Measurements from ENCODE around the gene PRKCA. TPM values are rescaled to one million over a fixed set of nuclear protein-coding genes. Genes with fewer than 3 reads are reported as not detected.
"Not testable (repeated sequence)": the region's sequence is repeated elsewhere in the genome, so short reads cannot be mapped to it uniquely, and the experiment has no call there.

Gene PRKCA
- total RNA-seq (2014; rRNA removed) (22.6 and 28.2 TPM in 2 replicates), Bru-seq, nascent RNA (percentile 84 among the genes with signal in this experiment), BruChase-seq, experiment 1, labeled RNA remaining after a 6-hour chase (percentile 80 among the genes with signal in this experiment), BruChase-seq, experiment 2, labeled RNA remaining after a 2-hour chase (percentile 84 among the genes with signal in this experiment)
- long read RNA-seq, partial matches to known transcripts = 6 of 58 reads
- long read RNA-seq, other reads (novel, unspliced or antisense) = 52 of 58 reads

- peak; percentile 87 for DNase-seq
These were observed at the start of gene PRKCA for GRCh38 chr17:66301864-66302741. Gene PRKCA, plus strand, starts transcription at chr17:66302613.

GRCh38 chr17:66253458-66253857 lies 49.0 kb upstream of the PRKCA start:
- H3K9me3 ChIP-seq (ENCODE audit: low read length); CTCF ChIA-PET; H2AFZ ChIP-seq (ENCODE audit: low read length); DNase-seq; H3K79me2 ChIP-seq (ENCODE audit: low read length); H3K27ac ChIP-seq (ENCODE audit: low read length); H3K4me3 ChIP-seq (ENCODE audit: low read length); H4K20me1 ChIP-seq (ENCODE audit: low read length); H3K9me2 ChIP-seq (replicated peaks; ENCODE audit: low read length); H3K9ac ChIP-seq (ENCODE audit: low read length); H3F3A ChIP-seq (ENCODE audit: low read length, unreplicated experiment); POLR2A ChIA-PET (ENCODE audit: unreplicated experiment); ATAC-seq; H3K4me2 ChIP-seq (ENCODE audit: low read length); BruUV-seq (replicated peaks); H3K27me3 ChIP-seq (ENCODE audit: low read length); H3K4me1 ChIP-seq (ENCODE audit: insufficient read depth, low read length); H3K36me3 ChIP-seq (ENCODE audit: low read depth, low read length); intact Hi-C loops (cut with micrococcal nuclease): not testable (repeated sequence)

More at GRCh38 chr17:66301864-66302741, at the start of gene PRKCA:
- Histone ChIP-seq H3K79me2 (ENCODE audit: low read length) (peaks cover 59% of the 10 kb centered on the region), H4K20me1 (ENCODE audit: low read length) (peaks cover 27% of the 10 kb centered on the region; the same call in 1 of the 2 replicates), H3K36me3 (ENCODE audit: low read depth, low read length) (peaks cover 8% of the 10 kb centered on the region), H3K4me1 (ENCODE audit: insufficient read depth, low read length) (peaks cover 37% of the 10 kb centered on the region), H3K27ac (ENCODE audit: low read length) (peak within 1 kb of the TSS; percentile 30), H3K4me3 (ENCODE audit: low read length) (peak within 1 kb of the TSS; percentile 94), H2AFZ (ENCODE audit: low read length) (peak within 1 kb of the TSS; percentile 91), H3K27me3 (ENCODE audit: low read length) (no peaks in the 10 kb centered on the region), H3F3A (ENCODE audit: low read length, unreplicated experiment) (no peaks in the 10 kb centered on the region), H3K9me3 (ENCODE audit: low read length) (no peaks in the 10 kb centered on the region), H3K9me2 (replicated peaks; ENCODE audit: low read length) (no peaks in the 10 kb centered on the region), H3K4me2 (ENCODE audit: low read length) (peak within 1 kb of the TSS; percentile 99), H3K9ac (ENCODE audit: low read length) (peak within 1 kb of the TSS; percentile 85)
- no TSS peak for BruUV-seq (replicated peaks)
- intact Hi-C loops (cut with micrococcal nuclease) = loop anchor here (2.0 to 10.0 kb wide), 7 partner anchors 29 to 325 kb away; no protein-coding TSS in a partner anchor
- no peak for TF ChIP-seq CTCF (conservative IDR thresholded peaks at IDR 0.05; ENCODE audit: low read depth, low read length)
- TF ChIP-seq EZH2phosphoT487 (IDR thresholded peaks at IDR 0.05; ENCODE audit: borderline replicate concordance, low read length) = no peak
- no peak for TF ChIP-seq EZH2 (IDR thresholded peaks at IDR 0.05; ENCODE audit: low read length, unreplicated experiment)
- ATAC-seq = peak; percentile 78
- CTCF ChIA-PET = interaction anchor here (0.6 kb wide), 1 partner anchor 372 kb away, joined by 3 read pairs; no protein-coding TSS in a partner anchor
- POLR2A ChIA-PET (ENCODE audit: unreplicated experiment) = interaction anchor here (0.5 kb wide), 1 partner anchor 1240 kb away, joined by 8 read pairs; no protein-coding TSS in a partner anchor

- ChIA-PET CTCF (interaction anchor here (0.5 to 2.0 kb wide), 3 partner anchors 173 to 419 kb away, joined by 3 to 5 read pairs (median 3); no protein-coding TSS in a partner anchor), POLR2A (ENCODE audit: unreplicated experiment) (no interaction called here)
- TF ChIP-seq CTCF (conservative IDR thresholded peaks at IDR 0.05; ENCODE audit: low read depth, low read length) (peak; percentile 96), EZH2phosphoT487 (IDR thresholded peaks at IDR 0.05; ENCODE audit: borderline replicate concordance, low read length) (no peak)
- no peaks in the 10 kb centered on the region for H3K9me2 ChIP-seq (replicated peaks; ENCODE audit: low read length)
- H3F3A ChIP-seq (ENCODE audit: low read length, unreplicated experiment) = no peaks in the 10 kb centered on the region
- no peak overlapping the region for H3K4me3 ChIP-seq (ENCODE audit: low read length)
- ATAC-seq (peak; percentile 94), DNase-seq (peak; percentile 93)
- no peak overlapping the region for H2AFZ ChIP-seq (ENCODE audit: low read length)
- no peaks in the 10 kb centered on the region for H3K36me3 ChIP-seq (ENCODE audit: low read depth, low read length)
- H3K27ac ChIP-seq (ENCODE audit: low read length) = no peak overlapping the region
- H4K20me1 ChIP-seq (ENCODE audit: low read length) = no peaks in the 10 kb centered on the region
- no peak overlapping the region for H3K9ac ChIP-seq (ENCODE audit: low read length)
- no peaks in the 10 kb centered on the region for H3K9me3 ChIP-seq (ENCODE audit: low read length)
- H3K79me2 ChIP-seq (ENCODE audit: low read length) = no peaks in the 10 kb centered on the region
- H3K4me2 ChIP-seq (ENCODE audit: low read length) = peak overlapping the region; percentile 41
- no peaks in the 10 kb centered on the region for H3K27me3 ChIP-seq (ENCODE audit: low read length)
- intact Hi-C loops (cut with micrococcal nuclease) = loop anchor here (1.0 to 5.0 kb wide), 7 partner anchors 20 to 418 kb away; no protein-coding TSS in a partner anchor
- peaks cover 8% of the 10 kb centered on the region for H3K4me1 ChIP-seq (ENCODE audit: insufficient read depth, low read length)
- BruUV-seq (replicated peaks) = no TSS peak
These were observed 47.3 kb upstream of the PRKCA start for GRCh38 chr17:66255112-66255511.
